IMR-90 (cell line): Measurements from ENCODE around the gene OR10J1. TPM values are rescaled to one million over a fixed set of nuclear protein-coding genes. Genes with fewer than 3 reads are reported as not detected.

Experiments
- ATAC-seq: fragments of 200-7000 bp; cut with Tn5 transposase; 2 replicates; pipeline ENCODE4 v1.9.1; 2020; ENCODE audit warnings: low read depth, mild to moderate bottlenecking, moderate library complexity
- BruUV-seq: library from RNA; stranded (reverse); fragments of 400-500 nt; replicated peaks from 2 replicates; lab custom pipeline; 2021; lab: Mats Ljungman, UMichigan
- CTCF ChIA-PET: fragments of 300-600 bp; formaldehyde crosslinking; extraction: SDS; loops from one replicate; lab custom pipeline; 2021; ENCODE audit warnings: antibody characterized with exemption; lab: Yijun Ruan, JAX
- POLR2A ChIA-PET: fragments of 300-600 bp; sonication (Branson Sonifier 250); formaldehyde crosslinking; loops from one replicate; lab custom pipeline; 2022; ENCODE audit warnings: antibody characterized with exemption; ENCODE audit not compliant: unreplicated experiment; lab: Charles Lee
- DNase-seq: peaks from one replicate; pipeline ENCODE4 v3.0.0; 2013
- H2AFZ ChIP-seq: replicated peaks from 2 replicates; pipeline ENCODE3; 2013; ENCODE audit warnings: low read length, mild to moderate bottlenecking; ENCODE audit not compliant: poor library complexity
- H2AK5ac ChIP-seq: 2 replicates; pipeline ENCODE4 v1.6.1; 2013; ENCODE audit warnings: low read depth, low read length, inconsistent platforms
- H2AK9ac ChIP-seq: replicated peaks from 2 replicates; pipeline ENCODE3; 2013; ENCODE audit warnings: mild to moderate bottlenecking, low read depth, low read length, moderate library complexity; ENCODE audit not compliant: poor library complexity
- H2BK120ac ChIP-seq: 2 replicates; pipeline ENCODE4 v1.6.1; 2013; ENCODE audit warnings: low read depth, low read length, inconsistent platforms
- H2BK15ac ChIP-seq: 3 replicates; pipeline ENCODE4 v1.6.1; 2013; ENCODE audit warnings: low read depth, low read length, inconsistent platforms
- H2BK20ac ChIP-seq: 2 replicates; pipeline ENCODE4 v1.6.1; 2013; ENCODE audit warnings: low read depth, mild to moderate bottlenecking, inconsistent platforms, low read length, moderate library complexity
- H2BK5ac ChIP-seq: 2 replicates; pipeline ENCODE4 v1.6.1; 2013; ENCODE audit warnings: mild to moderate bottlenecking, low read depth, low read length, inconsistent platforms; ENCODE audit not compliant: poor library complexity, severe bottlenecking
- H3K14ac ChIP-seq: replicated peaks from 2 replicates; pipeline ENCODE4 v1.6.1; 2013; ENCODE audit warnings: low read depth, low read length, inconsistent platforms
- H3K18ac ChIP-seq: 2 replicates; pipeline ENCODE4 v1.6.1; 2013; ENCODE audit warnings: low read depth, low read length, control low read depth
- H3K23ac ChIP-seq: 2 replicates; pipeline ENCODE4 v1.6.1; 2013; ENCODE audit warnings: low read depth, low read length, inconsistent platforms
- H3K27ac ChIP-seq: 2 replicates; pipeline ENCODE4 v1.5.1; 2013; ENCODE audit warnings: mild to moderate bottlenecking, control low read depth, low read length; ENCODE audit not compliant: insufficient read depth
- H3K27me3 ChIP-seq: 2 replicates; pipeline ENCODE4 v1.6.1; 2013; ENCODE audit warnings: low read length; ENCODE audit not compliant: control insufficient read depth, insufficient read depth
- H3K36me3 ChIP-seq: 2 replicates; pipeline ENCODE4 v1.6.1; 2013; ENCODE audit warnings: low read length, mixed read lengths; ENCODE audit not compliant: control insufficient read depth, insufficient read depth
- H3K4ac ChIP-seq: 2 replicates; pipeline ENCODE4 v1.6.1; 2013; ENCODE audit warnings: low read depth, low read length, inconsistent platforms
- H3K4me1 ChIP-seq: 2 replicates; pipeline ENCODE4 v1.6.1; 2013; ENCODE audit warnings: low read length, mixed read lengths; ENCODE audit not compliant: control insufficient read depth, insufficient read depth
- H3K4me2 ChIP-seq: 2 replicates; pipeline ENCODE4 v1.6.1; 2013; ENCODE audit warnings: low read depth, mild to moderate bottlenecking, control low read depth, low read length, moderate library complexity
- H3K4me3 ChIP-seq: 2 replicates; pipeline ENCODE4 v1.5.1; 2013; ENCODE audit warnings: low read depth, mild to moderate bottlenecking, control low read depth, low read length, moderate library complexity; ENCODE audit not compliant: insufficient read depth
- H3K56ac ChIP-seq: 2 replicates; pipeline ENCODE4 v1.6.1; 2013; ENCODE audit warnings: low read length, inconsistent platforms; ENCODE audit not compliant: insufficient read depth; ENCODE audit errors: extremely low read depth
- H3K79me1 ChIP-seq, 2 experiments: 2 replicates each; pipeline ENCODE4 v1.6.1; 2013; ENCODE audit warnings: low read length in 2 of 2, inconsistent platforms in 1 of 2, low read depth in 1 of 2
- H3K9ac ChIP-seq: 2 replicates; pipeline ENCODE4 v1.6.1; 2013; ENCODE audit warnings: low read depth, low read length, control low read depth
- H3K9me1 ChIP-seq: 2 replicates; pipeline ENCODE4 v1.6.1; 2013; ENCODE audit warnings: low read length, inconsistent platforms; ENCODE audit not compliant: insufficient read depth
- H3K9me3 ChIP-seq: 2 replicates; pipeline ENCODE4 v1.6.1; 2013; ENCODE audit warnings: low read length; ENCODE audit not compliant: control insufficient read depth, insufficient read depth
- H4K20me1 ChIP-seq: 2 replicates; pipeline ENCODE4 v1.6.1; 2013; ENCODE audit warnings: low read length, inconsistent platforms; ENCODE audit not compliant: insufficient read depth
- H4K5ac ChIP-seq: 2 replicates; pipeline ENCODE4 v1.6.1; 2013; ENCODE audit warnings: mild to moderate bottlenecking, low read depth, low read length, control low read depth
- H4K8ac ChIP-seq, 2 experiments: 2 replicates each; pipeline ENCODE4 v1.6.1; 2013; ENCODE audit warnings: low read depth in 2 of 2, low read length in 2 of 2, control low read depth in 1 of 2, inconsistent platforms in 1 of 2
- H4K91ac ChIP-seq: 2 replicates; pipeline ENCODE4 v1.6.1; 2013; ENCODE audit warnings: low read depth, low read length, inconsistent platforms; ENCODE audit not compliant: insufficient read depth
- MAFK ChIP-seq: IDR thresholded peaks from 2 replicates; pipeline ENCODE4 v1.6.1; 2012; ENCODE audit warnings: low read depth, low read length, improper control_type of control experiment
- NFE2L2 ChIP-seq: fragments of 150-350 bp; IDR thresholded peaks from 2 replicates; pipeline ENCODE4 v1.6.1; 2016; ENCODE audit warnings: low read depth, mild to moderate bottlenecking, low read length
- WGBS, 2 experiments: methylation state at CpG; one replicate each; pipeline versions ENCODE4 v1.1.5 to v1.1.7; 2013; ENCODE audit warnings: missing lambda C conversion rate in 2 of 2; ENCODE audit not compliant: insufficient read length in 1 of 2; ENCODE audit errors: extremely low coverage in 2 of 2; 5-methylcytosine and 5-hydroxymethylcytosine counted together
- dilution Hi-C: fragments of 300-500 bp; cut with HindIII; formaldehyde crosslinking; loops from one replicate; pipeline ENCODE4 v1.14.3; 2018; ENCODE audit warnings: low sequenced_read_pairs; ENCODE audit not compliant: unreplicated experiment
- in situ Hi-C: fragments of 300-500 bp; cut with MboI; formaldehyde crosslinking; loops from 3 replicates; pipeline ENCODE4 v1.14.3; 2019; ENCODE audit warnings: low sequenced_read_pairs, inconsistent platforms, mixed read lengths
- intact Hi-C: fragments of 100-400 bp; cut with micrococcal nuclease; formaldehyde crosslinking; loops from 2 replicates; pipeline ENCODE4 v1.10.0; 2022
- polyA plus RNA-seq, 3 experiments: library from polyadenylated mRNA; depleted of rRNA; stranded (reverse); fragments of >200 nt; gene quantifications; 2 replicates each; pipeline ENCODE4 v1.2.3, GENCODE V29; 2012; ENCODE audit warnings: low replicate concordance in 1 of 3
- total RNA-seq: library from RNA; depleted of rRNA; stranded (reverse); fragments of >200 nt; gene quantifications from 2 replicates; pipeline ENCODE4 v1.2.3, GENCODE V29; 2012

OR10J1 gene
- total and polyA plus RNA-seq, 2 of the 4 experiments (the other 2 are of a cell fraction), result not detected

- H2BK15ac ChIP-seq, result no peak overlapping the region
- H3K56ac ChIP-seq, result no peak overlapping the region
- no peak overlapping the region for H3K14ac ChIP-seq
- no CpG with 5 or more reads among the region's 2 CpGs for WGBS, 2 experiments
- no peak overlapping the region for H4K8ac ChIP-seq
- dilution Hi-C loops (no loop called here), intact Hi-C loops (no loop called here), in situ Hi-C loops (no loop called here)
- H3K4me1 ChIP-seq, result no peaks in the 10 kb centered on the region
- no peak overlapping the region for H2AK9ac ChIP-seq
- TF ChIP-seq NFE2L2, result no peak
- peak; percentile 28; the same call in 1 of the 2 replicates for TF ChIP-seq MAFK
- H2BK120ac ChIP-seq, result no peak overlapping the region
- H2AFZ ChIP-seq, result no peak overlapping the region
- DNase-seq (no peak), ATAC-seq (no peak)
- H3K27ac ChIP-seq, result no peak overlapping the region
- no peaks in the 10 kb centered on the region for H3K9me1 ChIP-seq
- no peak overlapping the region for H2BK5ac ChIP-seq
- no peak overlapping the region for H3K4ac ChIP-seq
- no TSS peak for BruUV-seq
- POLR2A ChIA-PET, result no interaction called here
- no peak overlapping the region for H4K5ac ChIP-seq
- H3K9me3 ChIP-seq, result peaks cover 4% of the 10 kb centered on the region; the same call in 1 of the 2 replicates
- H2AK5ac ChIP-seq, result no peak overlapping the region
- no peak overlapping the region for H3K4me3 ChIP-seq
- H3K9ac ChIP-seq, result no peak overlapping the region
- no peak overlapping the region for H3K18ac ChIP-seq
- H3K4me2 ChIP-seq, result no peak overlapping the region
- no peaks in the 10 kb centered on the region for H3K36me3 ChIP-seq
- H3K79me1 ChIP-seq, result no peaks in the 10 kb centered on the region
- no peaks in the 10 kb centered on the region for H4K20me1 ChIP-seq
- no peak overlapping the region for H3K23ac ChIP-seq
- H2BK20ac ChIP-seq, result no peak overlapping the region
- H3K27me3 ChIP-seq, result no peaks in the 10 kb centered on the region
- H4K91ac ChIP-seq, result no peak overlapping the region
- CTCF ChIA-PET, result interaction anchor here (0.6 kb wide), 1 partner anchor 135 kb away, joined by 4 read pairs; no protein-coding TSS in a partner anchor
These were observed 20.0 kb downstream of the OR10J1 start for GRCh38 chr1:159459551-159459950.
